ENCODE results near the gene SNAI3. TPM values are rescaled to one million over a fixed set of nuclear protein-coding genes. Genes with fewer than 3 reads are reported as not detected.

SNAI3 gene
- total RNA-seq, 4 donors from 2014 or later, result 0.26 to 0.83 (median 0.59) TPM

DNA sequence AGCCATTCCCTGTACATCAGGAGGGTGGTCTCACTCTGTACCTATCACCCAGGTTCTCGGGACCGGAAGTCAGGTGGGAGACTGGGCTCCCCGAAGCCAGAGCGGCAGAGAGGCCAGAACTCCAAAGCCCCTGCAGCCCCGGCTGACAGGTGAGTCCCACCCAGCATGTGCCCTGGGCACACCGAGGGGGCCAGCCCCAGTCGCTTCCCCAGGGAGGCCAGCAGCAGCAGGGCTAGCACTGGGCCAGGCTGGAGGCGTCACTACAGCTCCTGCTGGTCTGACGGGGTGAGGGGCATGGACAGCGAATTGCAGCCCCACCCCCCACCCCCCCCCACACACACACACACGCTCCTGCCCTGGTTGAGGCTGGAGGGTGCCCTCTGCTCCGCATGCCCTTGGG, 55.9 kb downstream of the SNAI3 start:
- no peak for DNase-seq (ENCODE audit: extremely low spot score)
- 80% methylated on average over 2 of the region's 12 CpGs for WGBS
- H3K36me3 ChIP-seq, result peaks cover 67 to 83% (median 72%) of the 10 kb centered on the region in 4 donors
- H3K4me1 ChIP-seq, result peaks cover 17 to 23% (median 20%) of the 10 kb centered on the region in 4 donors
- H3K27ac ChIP-seq (replicated peaks in 1 of 4), result no peak overlapping the region
- H3K4me3 ChIP-seq, result no peak overlapping the region
- H3K27me3 ChIP-seq, result peaks cover 0 to 24% (median 0%) of the 10 kb centered on the region in 4 donors
- intact Hi-C loops (cut with DNase I), result no loop called here
- H3K9me3 ChIP-seq, result no peaks in the 10 kb centered on the region
- TF ChIP-seq EP300 (IDR thresholded peaks at IDR 0.05) (no peak), POLR2AphosphoS5 (IDR thresholded peaks at IDR 0.05) (no peak), POLR2A (IDR thresholded peaks at IDR 0.05; ENCODE audit: low read depth) (no peak)
- TF ChIP-seq, protein P1, sequence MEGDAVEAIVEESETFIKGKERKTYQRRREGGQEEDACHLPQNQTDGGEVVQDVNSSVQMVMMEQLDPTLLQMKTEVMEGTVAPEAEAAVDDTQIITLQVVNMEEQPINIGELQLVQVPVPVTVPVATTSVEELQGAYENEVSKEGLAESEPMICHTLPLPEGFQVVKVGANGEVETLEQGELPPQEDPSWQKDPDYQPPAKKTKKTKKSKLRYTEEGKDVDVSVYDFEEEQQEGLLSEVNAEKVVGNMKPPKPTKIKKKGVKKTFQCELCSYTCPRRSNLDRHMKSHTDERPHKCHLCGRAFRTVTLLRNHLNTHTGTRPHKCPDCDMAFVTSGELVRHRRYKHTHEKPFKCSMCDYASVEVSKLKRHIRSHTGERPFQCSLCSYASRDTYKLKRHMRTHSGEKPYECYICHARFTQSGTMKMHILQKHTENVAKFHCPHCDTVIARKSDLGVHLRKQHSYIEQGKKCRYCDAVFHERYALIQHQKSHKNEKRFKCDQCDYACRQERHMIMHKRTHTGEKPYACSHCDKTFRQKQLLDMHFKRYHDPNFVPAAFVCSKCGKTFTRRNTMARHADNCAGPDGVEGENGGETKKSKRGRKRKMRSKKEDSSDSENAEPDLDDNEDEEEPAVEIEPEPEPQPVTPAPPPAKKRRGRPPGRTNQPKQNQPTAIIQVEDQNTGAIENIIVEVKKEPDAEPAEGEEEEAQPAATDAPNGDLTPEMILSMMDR (IDR thresholded peaks at IDR 0.05), result no peak

DNA sequence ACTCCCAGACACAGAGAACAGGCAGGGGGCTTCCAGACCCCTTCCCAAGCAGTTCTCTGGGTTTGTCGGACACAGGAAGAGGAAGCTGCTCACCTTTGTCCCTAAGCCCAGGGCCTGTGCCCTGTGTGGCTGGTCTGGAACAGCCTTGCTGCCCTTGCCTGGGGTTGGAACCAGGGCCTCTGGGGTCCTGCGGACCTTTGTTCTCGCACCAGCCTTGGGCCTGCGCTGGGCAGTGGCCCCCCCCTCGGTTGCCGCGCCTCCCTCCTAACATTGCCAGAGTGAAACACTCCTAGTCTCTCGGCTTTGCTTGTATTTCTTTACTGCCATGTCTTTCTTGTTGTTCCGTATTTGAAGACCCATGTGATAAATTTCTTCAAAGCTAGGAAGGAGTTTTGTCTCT, 56.5 kb downstream of the SNAI3 start:
- peaks cover 73 to 89% (median 78%) of the 10 kb centered on the region in 4 donors for H3K36me3 ChIP-seq
- no peak overlapping the region for H3K27ac ChIP-seq (replicated peaks in 1 of 4)
- no peak for TF ChIP-seq POLR2A (IDR thresholded peaks at IDR 0.05; ENCODE audit: low read depth)
- TF ChIP-seq, protein P1 (IDR thresholded peaks at IDR 0.05), result no peak
- no peak for TF ChIP-seq EP300 (IDR thresholded peaks at IDR 0.05)
- TF ChIP-seq POLR2AphosphoS5 (IDR thresholded peaks at IDR 0.05), result no peak
- peaks cover 13 to 20% (median 16%) of the 10 kb centered on the region in 4 donors for H3K4me1 ChIP-seq
- H3K4me3 ChIP-seq, result no peak overlapping the region
- WGBS, result 88% methylated on average over 8 of the region's 9 CpGs
- H3K9me3 ChIP-seq, result no peaks in the 10 kb centered on the region
- H3K27me3 ChIP-seq, result peaks cover 0 to 18% (median 0%) of the 10 kb centered on the region in 4 donors
- intact Hi-C loops (cut with DNase I), result no loop called here
- no peak for DNase-seq (ENCODE audit: extremely low spot score)

DNA sequence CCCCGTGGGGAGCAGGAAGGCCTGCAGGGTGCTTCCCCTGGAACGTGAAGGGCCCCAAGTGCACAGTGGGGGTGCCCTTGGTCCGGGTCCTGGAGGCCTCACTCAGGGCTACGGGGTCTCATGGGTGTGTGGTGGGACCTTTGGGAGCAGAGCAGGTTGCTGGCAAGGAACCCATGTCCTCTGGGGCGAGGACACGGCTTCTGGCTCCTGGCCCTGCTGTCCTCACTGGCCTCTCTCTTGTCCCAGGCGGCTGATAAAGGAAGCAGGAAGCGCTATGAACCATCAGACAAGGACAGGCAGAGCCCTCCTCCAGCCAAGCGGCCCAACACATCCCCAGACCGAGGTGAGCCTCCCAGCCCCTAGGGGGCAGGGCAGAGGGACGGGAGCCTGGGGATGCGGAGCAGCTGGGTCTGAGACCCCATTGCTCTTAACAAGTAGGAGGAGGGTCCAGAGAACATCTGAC, 57.8 kb downstream of the SNAI3 start:
- no peak overlapping the region for H3K27ac ChIP-seq (replicated peaks in 1 of 4)
- H3K4me3 ChIP-seq, result no peak overlapping the region
- whole genome bisulfite sequencing, result 44% methylated on average over 5 of the region's 12 CpGs
- TF ChIP-seq, protein P1 (IDR thresholded peaks at IDR 0.05), result peak in 1 of 3 experiments; percentile 14
- no peak for TF ChIP-seq POLR2A (IDR thresholded peaks at IDR 0.05; ENCODE audit: low read depth)
- peaks cover 0 to 5% (median 0%) of the 10 kb centered on the region in 4 donors for H3K27me3 ChIP-seq
- peaks cover 0 to 9% (median 3%) of the 10 kb centered on the region in 4 donors for H3K4me1 ChIP-seq
- intact Hi-C loops (cut with DNase I), result no loop called here
- no peaks in the 10 kb centered on the region for H3K9me3 ChIP-seq
- H3K36me3 ChIP-seq, result peaks cover 86 to 100% (median 90%) of the 10 kb centered on the region in 4 donors
- no peak for DNase-seq (ENCODE audit: extremely low spot score)

Other genes starting within 250 kb of the SNAI3 start
- gene ZFPM1, start 233.2 kb downstream of the SNAI3 start, total RNA-seq, result 1 to 10 TPM in 2 of 4 donors, under 1 TPM in 2; 0.42 to 1.4 (median 1.0) TPM
- gene ZC3H18, start 116.1 kb downstream of the SNAI3 start, total RNA-seq, result 10 to 100 TPM; 15.9 to 29.1 (median 26.6) TPM
- not detected for gene IL17C, start 47.9 kb downstream of the SNAI3 start, total RNA-seq
- gene CYBA, start 35.5 kb downstream of the SNAI3 start, total RNA-seq, result 100 to 1,000 TPM in 2 of 4 donors, 10 to 100 TPM in 2; 46.5 to 156 (median 99.2) TPM
- 10 to 100 TPM; 27.0 to 32.4 (median 29.3) TPM for gene MVD, start 23.4 kb downstream of the SNAI3 start, total RNA-seq
- 10 to 100 TPM; 23.3 to 33.5 (median 27.5) TPM for gene RNF166, start 19.9 kb upstream of the SNAI3 start, total RNA-seq
- gene CTU2, start 20.0 kb upstream of the SNAI3 start, total RNA-seq, result 10 to 100 TPM in 2 of 4 donors, 1 to 10 TPM in 2; 8.9 to 14.7 (median 10.3) TPM
- gene PIEZO1, start 98.7 kb upstream of the SNAI3 start, total RNA-seq, result 100 to 1,000 TPM; 140 to 298 (median 182) TPM
- gene CDT1, start 117.3 kb upstream of the SNAI3 start, total RNA-seq, result 1 to 10 TPM in 1 of 4 donors, under 1 TPM in 2, not detected in 1; 0.17 to 1.4 (median 0.34) TPM
- gene APRT, start 125.4 kb upstream of the SNAI3 start, total RNA-seq, result 100 to 1,000 TPM in 2 of 4 donors, 10 to 100 TPM in 2; 60.6 to 141 (median 98.6) TPM
- 10 to 100 TPM in 3 of 4 donors, 1 to 10 TPM in 1; 9.5 to 19.1 (median 11.0) TPM for gene GALNS, start 170.4 kb upstream of the SNAI3 start, total RNA-seq
- gene TRAPPC2L, start 170.6 kb upstream of the SNAI3 start, total RNA-seq, result 10 to 100 TPM; 22.9 to 35.8 (median 29.6) TPM
- gene PABPN1L, start 180.2 kb upstream of the SNAI3 start, total RNA-seq, result not detected

Measured in esophagus muscularis mucosa (tissue), 4 donors.